Activated gamma-delta T cell (primary cell): ENCODE results near the gene HNF1A.

ENCODE experiments used
- DNase-seq: peaks from one replicate; lab custom pipeline; 2025; lab: John Stamatoyannopoulos, UW

HNF1A gene

DNA sequence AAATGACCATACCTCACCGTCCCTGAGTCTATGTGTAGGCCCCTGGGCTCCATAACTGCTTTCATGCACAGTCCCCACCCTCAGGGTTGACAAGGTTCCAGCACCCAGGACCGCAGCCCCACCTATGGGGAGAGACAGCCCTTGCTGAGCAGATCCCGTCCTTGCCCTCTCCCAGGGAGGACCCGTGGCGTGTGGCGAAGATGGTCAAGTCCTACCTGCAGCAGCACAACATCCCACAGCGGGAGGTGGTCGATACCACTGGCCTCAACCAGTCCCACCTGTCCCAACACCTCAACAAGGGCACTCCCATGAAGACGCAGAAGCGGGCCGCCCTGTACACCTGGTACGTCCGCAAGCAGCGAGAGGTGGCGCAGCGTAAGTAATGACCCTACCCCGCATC, 10.3 kb downstream of the HNF1A start:
- no peak for DNase-seq

DNA sequence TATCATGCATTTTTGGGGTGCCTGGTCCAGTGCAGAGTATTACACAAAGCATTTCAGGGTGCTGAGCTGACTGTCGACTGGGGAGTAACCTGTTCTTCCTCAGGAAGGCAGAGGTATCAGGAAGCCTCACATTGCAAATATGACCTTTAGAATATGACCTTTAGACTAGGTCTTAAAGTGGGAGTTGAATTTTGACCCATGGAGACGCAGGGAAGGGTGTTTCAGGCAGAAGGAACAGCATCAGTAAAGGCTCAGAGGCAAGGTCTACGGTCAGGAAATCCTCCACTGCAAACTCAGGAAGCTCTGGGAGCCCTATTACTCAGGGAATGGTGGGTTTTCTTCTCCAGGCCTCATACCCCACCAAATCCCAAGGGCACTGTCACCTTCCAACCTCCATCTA, 11.3 kb downstream of the HNF1A start:
- no peak for DNase-seq

DNA sequence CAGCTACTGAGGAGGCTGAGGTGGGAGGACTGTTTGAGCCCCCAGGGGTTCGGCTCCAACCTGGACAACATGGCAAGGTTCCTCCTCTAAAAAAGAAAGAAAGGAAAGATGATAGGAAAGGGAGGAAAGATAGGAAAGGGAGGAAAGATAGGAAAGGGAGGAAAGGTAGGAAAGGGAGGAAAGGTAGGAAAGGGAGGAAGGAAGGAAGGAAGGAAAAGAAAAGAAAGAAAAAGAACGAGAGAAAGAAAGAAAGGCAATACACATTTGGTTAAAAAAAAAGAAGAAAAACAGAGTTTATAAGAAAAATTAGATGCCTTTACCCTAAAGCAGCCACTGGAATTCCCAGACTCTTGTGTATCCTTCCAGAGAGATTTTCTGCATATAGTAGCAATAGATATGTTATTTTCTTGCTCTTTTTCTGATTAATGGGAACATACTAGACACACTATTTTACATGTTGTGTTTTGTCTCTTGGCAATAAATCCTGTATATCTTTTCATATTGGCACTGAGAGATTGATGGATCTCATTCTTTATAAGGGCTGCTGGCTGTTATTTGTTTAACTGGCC, 12.2 kb downstream of the HNF1A start:
- no peak for DNase-seq

DNA sequence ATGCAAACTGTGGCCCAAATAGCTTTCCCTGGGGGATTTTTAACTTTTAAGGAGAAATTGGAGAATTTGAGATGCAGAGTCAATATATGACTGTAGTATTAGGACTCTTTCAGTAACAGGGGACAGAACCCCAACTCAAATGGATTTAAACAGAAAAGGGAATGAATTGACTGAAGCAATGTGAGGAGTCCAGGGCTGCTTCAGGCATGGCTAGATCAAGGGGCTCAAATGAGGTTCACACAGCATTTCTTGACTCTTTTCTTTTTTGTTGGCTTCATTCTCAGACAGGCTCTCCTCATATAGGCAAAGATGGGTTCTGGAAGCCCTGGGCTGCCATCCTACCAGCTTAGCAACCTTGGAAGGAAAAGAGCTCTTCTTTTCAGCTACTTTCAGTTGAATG, 13.6 kb downstream of the HNF1A start:
- DNase-seq = no peak

- DNase-seq = no peak
These were observed 14.6 kb downstream of the HNF1A start for GRCh38 chr12:120992989-120993388.

- no peak for DNase-seq
These were observed 15.2 kb downstream of the HNF1A start for GRCh38 chr12:120993496-120993895.

GRCh38 chr12:120994059-120994458, 15.7 kb downstream of the HNF1A start:
- DNase-seq = no peak

GRCh38 chr12:120994589-120995337, 16.4 kb downstream of the HNF1A start:
- no peak for DNase-seq

GRCh38 chr12:120996133-120996746, 17.9 kb downstream of the HNF1A start:
- no peak for DNase-seq

- DNase-seq = no peak
These were observed 19.1 kb downstream of the HNF1A start for GRCh38 chr12:120997448-120997847.

GRCh38 chr12:120998435-120998834, 20.1 kb downstream of the HNF1A start:
- DNase-seq = no peak

DNA sequence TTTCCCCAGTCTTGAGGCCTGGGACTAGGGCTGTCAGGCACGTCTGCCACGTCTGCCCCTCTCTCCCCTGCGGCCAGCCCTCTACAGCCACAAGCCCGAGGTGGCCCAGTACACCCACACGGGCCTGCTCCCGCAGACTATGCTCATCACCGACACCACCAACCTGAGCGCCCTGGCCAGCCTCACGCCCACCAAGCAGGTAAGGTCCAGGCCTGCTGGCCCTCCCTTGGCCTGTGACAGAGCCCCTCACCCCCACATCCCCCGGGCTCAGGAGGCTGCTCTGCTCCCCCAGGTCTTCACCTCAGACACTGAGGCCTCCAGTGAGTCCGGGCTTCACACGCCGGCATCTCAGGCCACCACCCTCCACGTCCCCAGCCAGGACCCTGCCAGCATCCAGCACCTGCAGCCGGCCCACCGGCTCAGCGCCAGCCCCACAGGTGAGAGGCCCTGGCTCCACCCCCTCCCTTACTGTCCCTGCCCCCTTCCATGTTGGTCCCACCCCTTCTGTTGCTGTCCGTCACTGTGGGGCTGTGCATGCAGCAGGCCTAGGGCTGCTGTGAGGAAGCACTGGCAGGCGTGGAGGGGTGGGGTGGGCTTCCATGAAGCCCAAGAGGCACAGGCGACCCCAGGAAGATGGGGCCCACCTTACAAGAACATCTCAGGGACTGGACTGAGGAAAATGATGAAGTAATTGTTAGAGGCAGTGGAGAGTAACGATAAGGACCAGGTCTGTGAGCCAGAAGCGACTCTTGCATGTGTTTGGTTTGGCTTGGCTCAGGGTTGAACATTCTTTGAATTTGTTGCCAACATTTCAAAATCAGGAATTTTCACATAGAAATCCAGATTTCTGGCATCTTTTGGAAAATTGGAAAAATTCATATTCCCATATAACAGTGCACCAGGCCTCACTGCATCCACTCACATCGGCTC, 21.1 kb downstream of the HNF1A start:
- no peak for DNase-seq

DNA sequence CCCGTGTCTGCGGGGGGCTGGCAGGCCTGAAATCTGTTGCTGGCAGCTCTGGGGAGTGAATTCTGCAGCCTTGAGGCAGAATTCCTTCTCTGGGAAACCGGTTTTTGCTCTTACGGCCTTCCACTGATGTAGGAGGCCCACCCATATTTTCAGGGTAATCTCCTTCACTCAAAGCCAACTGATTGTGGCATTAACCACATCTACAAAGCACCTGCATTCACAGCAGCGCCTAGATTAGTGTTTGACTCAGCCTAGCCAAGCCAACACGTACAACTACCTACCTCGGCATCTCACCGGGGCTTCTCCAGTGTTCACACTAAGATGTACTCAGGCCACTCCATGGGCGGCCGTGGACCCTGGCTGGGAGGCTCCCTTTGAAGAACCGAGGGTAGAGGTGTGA, 22.2 kb downstream of the HNF1A start:
- no peak for DNase-seq

GRCh38 chr12:121001060-121001459, 22.7 kb downstream of the HNF1A start:
- no peak for DNase-seq

GRCh38 chr12:121001841-121002483, 23.6 kb downstream of the HNF1A start:
- no peak for DNase-seq

DNA sequence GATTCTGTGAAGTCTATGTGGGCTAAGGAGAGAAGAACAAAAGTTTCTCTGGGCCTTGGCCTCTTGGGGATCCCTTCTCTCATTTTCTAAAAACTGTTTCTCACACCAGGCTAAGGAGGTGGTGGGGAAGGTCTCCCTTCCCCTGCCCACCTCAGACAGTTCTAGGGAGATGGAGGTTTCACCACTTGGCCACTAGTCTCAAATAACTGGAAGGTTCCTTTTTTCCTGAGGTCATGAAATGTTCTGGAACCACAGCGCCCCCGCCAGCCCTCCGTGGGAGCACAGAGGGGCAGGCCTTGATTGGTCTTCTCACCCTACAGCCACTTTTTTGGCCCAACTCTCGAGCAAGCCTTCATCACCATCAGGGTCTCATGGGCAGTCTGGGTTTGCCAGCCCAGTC, 25.3 kb downstream of the HNF1A start:
- no peak for DNase-seq

GRCh38 chr12:121004253-121004815, 26.0 kb downstream of the HNF1A start:
- no peak for DNase-seq

DNA sequence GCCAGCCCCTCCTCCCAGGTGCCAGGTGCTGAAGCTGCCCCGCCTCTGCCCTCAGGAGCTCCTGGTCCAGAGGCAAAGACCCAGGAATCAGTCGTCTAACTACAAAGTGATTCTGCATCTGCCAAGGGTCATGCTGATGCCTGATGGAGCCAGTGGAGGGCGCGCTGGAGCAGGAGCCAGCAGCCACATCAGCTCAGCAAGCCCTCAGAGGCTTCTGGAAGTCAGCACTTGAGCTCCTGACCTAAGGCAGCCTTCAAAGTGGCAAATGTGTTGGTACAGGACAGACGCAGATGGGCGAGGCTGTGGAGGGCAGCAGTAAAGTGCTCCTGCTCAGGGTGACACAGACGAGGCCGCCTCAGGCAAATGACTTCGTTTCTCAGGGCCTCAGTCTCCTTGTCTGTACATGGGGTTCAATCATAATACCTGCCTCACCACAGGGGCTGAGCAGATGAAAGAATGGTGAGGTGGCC, 27.0 kb downstream of the HNF1A start:
- peak; percentile 25 for DNase-seq

GRCh38 chr12:121008347-121009098, 30.2 kb downstream of the HNF1A start:
- DNase-seq = no peak

- DNase-seq = no peak
These were observed 31.4 kb downstream of the HNF1A start for GRCh38 chr12:121009741-121010140.

DNA sequence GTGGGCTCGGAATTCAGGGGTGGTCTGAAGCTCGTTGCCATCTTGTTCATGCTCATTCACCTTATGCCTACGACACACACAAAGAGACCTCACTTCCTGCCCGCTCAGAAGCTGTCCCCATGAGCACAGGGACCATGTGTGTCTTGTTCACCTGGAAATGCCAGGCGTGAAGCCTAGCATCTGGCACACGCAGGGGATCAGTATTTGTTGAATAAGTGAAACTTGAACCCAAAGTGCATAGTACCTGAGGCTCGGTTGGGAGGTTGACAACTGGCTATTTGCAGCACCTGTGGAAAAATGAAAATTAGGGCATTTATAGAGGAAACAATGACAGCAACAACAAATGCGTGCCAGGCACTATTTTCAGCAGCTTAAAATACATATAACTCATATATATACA, 32.5 kb downstream of the HNF1A start:
- no peak for DNase-seq
